Erythroblast (primary cell): Measurements from ENCODE around the gene STPG3.

Source experiments
- GATA1 ChIP-seq: IDR thresholded peaks from 2 replicates; pipeline ENCODE4 v1.6.1; 2011; ENCODE audit warnings: low read depth, mild to moderate bottlenecking, control low read depth, low read length, moderate library complexity
- POLR2A ChIP-seq: IDR thresholded peaks from 2 replicates; pipeline ENCODE4 v1.6.1; 2011; ENCODE audit warnings: mild to moderate bottlenecking, low read length

- no peak for TF ChIP-seq POLR2A
- no peak for TF ChIP-seq GATA1
Observed at GRCh38 chr9:137244486-137245449, 6.3 kb upstream of the STPG3 start.
